HepG2 (cell line): ENCODE results near the gene MTSS2. TPM values are rescaled to one million over a fixed set of nuclear protein-coding genes. Genes with fewer than 3 reads are reported as not detected.

Source experiments
- ARNTL ChIP-seq: sonication (generic); formaldehyde crosslinking; IDR thresholded peaks from 2 replicates; pipeline ENCODE4 v1.4.0; 2020; ENCODE audit warnings: mild to moderate bottlenecking, missing genetic modification reagents
- ATAD3A ChIP-seq: sonication (generic); formaldehyde crosslinking; IDR thresholded peaks from 2 replicates; pipeline ENCODE4 v1.4.0; 2020; ENCODE audit warnings: missing genetic modification reagents
- ATF2 ChIP-seq: sonication (generic); formaldehyde crosslinking; IDR thresholded peaks from 2 replicates; pipeline ENCODE4 v1.4.0; 2020; ENCODE audit warnings: missing genetic modification reagents
- BCLAF1 ChIP-seq: fragments of 450-650 bp; IDR thresholded peaks from 2 replicates; pipeline ENCODE4 v1.6.1; 2017; ENCODE audit warnings: mild to moderate bottlenecking
- CHD4 ChIP-seq: fragments of 200-600 bp; sonication (generic); IDR thresholded peaks from 2 replicates; pipeline ENCODE4 v1.7.0; 2017; ENCODE audit warnings: mild to moderate bottlenecking, low read length, borderline replicate concordance
- FOXA3 ChIP-seq: IDR thresholded peaks from 2 replicates; pipeline ENCODE4 v1.6.1; 2016; ENCODE audit warnings: missing genetic modification reagents, missing compliant biosample characterization
- MTF2 ChIP-seq: sonication (generic); formaldehyde crosslinking; IDR thresholded peaks from 2 replicates; pipeline ENCODE4 v1.5.0; 2020; ENCODE audit warnings: missing genetic modification reagents, borderline replicate concordance
- NR3C1 ChIP-seq: sonication (generic); formaldehyde crosslinking; IDR thresholded peaks from 2 replicates; pipeline ENCODE4 v1.4.0; 2020; ENCODE audit warnings: missing genetic modification reagents
- RARG ChIP-seq: sonication (generic); formaldehyde crosslinking; IDR thresholded peaks from 2 replicates; pipeline ENCODE4 v1.4.0; 2020; ENCODE audit warnings: low read depth, mild to moderate bottlenecking, missing genetic modification reagents
- RERE ChIP-seq: IDR thresholded peaks from 2 replicates; pipeline ENCODE4 v1.6.1; 2016; ENCODE audit warnings: low read depth, missing genetic modification reagents, missing compliant biosample characterization
- RFXAP ChIP-seq: sonication (generic); formaldehyde crosslinking; IDR thresholded peaks from 2 replicates; pipeline ENCODE4 v1.4.0; 2020; ENCODE audit warnings: missing genetic modification reagents, borderline replicate concordance
- SAP130 ChIP-seq: IDR thresholded peaks from 2 replicates; pipeline ENCODE4 v1.6.1; 2016; ENCODE audit warnings: low read depth
- SIX1 ChIP-seq: sonication (generic); formaldehyde crosslinking; IDR thresholded peaks from 2 replicates; pipeline ENCODE4 v1.4.0; 2020; ENCODE audit warnings: missing genetic modification reagents, borderline replicate concordance
- SRSF4 ChIP-seq: fragments of 200-400 bp; formaldehyde crosslinking; IDR thresholded peaks from one replicate; pipeline ENCODE4 v1.6.1; 2018; ENCODE audit warnings: mild to moderate bottlenecking, low read depth, low read length, moderate library complexity; ENCODE audit not compliant: poor library complexity, severe bottlenecking
- TAF15 ChIP-seq: fragments of 200-400 bp; formaldehyde crosslinking; IDR thresholded peaks from one replicate; pipeline ENCODE4 v1.6.1; 2018; ENCODE audit warnings: mild to moderate bottlenecking, low read depth, low read length; ENCODE audit not compliant: poor library complexity, severe bottlenecking
- ZNF280B ChIP-seq: sonication (generic); formaldehyde crosslinking; IDR thresholded peaks from 2 replicates; pipeline ENCODE4 v1.5.0; 2020; ENCODE audit warnings: missing genetic modification reagents, mild to moderate bottlenecking, borderline replicate concordance
- ZNF850 ChIP-seq: sonication (generic); formaldehyde crosslinking; conservative IDR thresholded peaks from 2 replicates; pipeline ENCODE4 v1.9.0; 2021; ENCODE audit warnings: mild to moderate bottlenecking, missing genetic modification reagents
- polyA plus RNA-seq, 8 experiments: library from polyadenylated mRNA; depleted of rRNA in 3 of 8; stranded (reverse) in 7 of 8; unstranded in 1 of 8; fragments of >200 nt; fragmentation: Illumina TruSeq in 4 of 8; extraction: Trizol in 4 of 8; gene quantifications; 2 replicates each; pipeline versions ENCODE4 v1.2.1 to v1.2.3, GENCODE V29; 2011 to 2016; ENCODE audit warnings: low read depth in 4 of 8, missing spikeins in 1 of 8, mixed read lengths in 1 of 8; ENCODE audit not compliant: insufficient read depth in 1 of 8
- total RNA-seq, 5 experiments: library from RNA; depleted of rRNA; stranded (reverse); fragments of >200 nt; fragmentation: Illumina TruSeq; extraction: Trizol; gene quantifications; 2 replicates each; pipeline ENCODE4 v1.2.3, GENCODE V29; 2016; ENCODE audit warnings: low read depth in 1 of 5

Gene MTSS2
- total and polyA plus RNA-seq, 2 of the 13 experiments (the other 11 are each of a cell fraction or from before 2014, with no cell fraction given): 132 to 242 TPM

- TF ChIP-seq BCLAF1 (no peak), RFXAP (CRISPR knock-in tag) (peak; percentile 85; the same call in 1 of the 2 replicates), RERE (CRISPR knock-in tag) (peak; percentile 64; the same call in 1 of the 2 replicates), ATAD3A (CRISPR knock-in tag) (no peak), CHD4 (peak; percentile 61; the same call in 1 of the 2 replicates), RARG (CRISPR knock-in tag) (no peak; the same call in 1 of the 2 replicates), ZNF850 (CRISPR knock-in tag) (no peak), SAP130 (CRISPR knock-in tag) (peak; percentile 95), ARNTL (CRISPR knock-in tag) (no peak; the same call in 1 of the 2 replicates), ZNF280B (CRISPR knock-in tag) (peak; percentile 80; the same call in 1 of the 2 replicates), SIX1 (CRISPR knock-in tag) (no peak), ATF2 (CRISPR knock-in tag) (peak; percentile 68), FOXA3 (CRISPR knock-in tag) (peak; percentile 56), MTF2 (CRISPR knock-in tag) (no peak), TAF15 (no peak), NR3C1 (CRISPR knock-in tag) (no peak), SRSF4 (no peak)
These were observed 25.6 kb upstream of the MTSS2 start (continued) for GRCh38 chr16:70711211-70712031.
